NCI-H2081 (cell line): ENCODE data around the gene AK6.
"Not testable (repeated sequence)": the region's sequence is repeated elsewhere in the genome, so short reads cannot be mapped to it uniquely, and the experiment has no call there.

Experiments used
- DNase-seq, 2 experiments: peaks; one replicate each; lab custom pipeline; 2025; lab: John Stamatoyannopoulos, UW

Gene AK6

GRCh38 chr5:69335341-69335935, 33.9 kb downstream of the AK6 start:
- DNase-seq: no peak

- peak in 1 of 2 experiments; percentile 12 for DNase-seq
These were observed 34.5 kb downstream of the AK6 start for GRCh38 chr5:69334793-69335268.

GRCh38 chr5:69333668-69334315, 35.5 kb downstream of the AK6 start:
- DNase-seq: not testable (repeated sequence)

GRCh38 chr5:69331528-69332445, 37.5 kb downstream of the AK6 start:
- no peak for DNase-seq

- no peak for DNase-seq
These were observed 39.3 kb downstream of the AK6 start for GRCh38 chr5:69329905-69330489.

GRCh38 chr5:69326365-69326764, 43.0 kb downstream of the AK6 start:
- DNase-seq: no peak

- DNase-seq: no peak
These were observed 51.9 kb downstream of the AK6 start for GRCh38 chr5:69317391-69317790.

- no peak for DNase-seq
These were observed 53.3 kb downstream of the AK6 start for GRCh38 chr5:69315972-69316371.

- DNase-seq: no peak
These were observed 55.9 kb downstream of the AK6 start for GRCh38 chr5:69313428-69313827.

- no peak for DNase-seq
These were observed 56.7 kb downstream of the AK6 start for GRCh38 chr5:69312459-69313160.

- no peak for DNase-seq
These were observed 59.9 kb downstream of the AK6 start for GRCh38 chr5:69309380-69309779.

GRCh38 chr5:69308046-69308553, 61.2 kb downstream of the AK6 start:
- DNase-seq: no peak

- DNase-seq: no peak
These were observed 63.8 kb downstream of the AK6 start for GRCh38 chr5:69305512-69305911.
